Measurements from ENCODE around the gene AADAT.

AADAT gene

DNA sequence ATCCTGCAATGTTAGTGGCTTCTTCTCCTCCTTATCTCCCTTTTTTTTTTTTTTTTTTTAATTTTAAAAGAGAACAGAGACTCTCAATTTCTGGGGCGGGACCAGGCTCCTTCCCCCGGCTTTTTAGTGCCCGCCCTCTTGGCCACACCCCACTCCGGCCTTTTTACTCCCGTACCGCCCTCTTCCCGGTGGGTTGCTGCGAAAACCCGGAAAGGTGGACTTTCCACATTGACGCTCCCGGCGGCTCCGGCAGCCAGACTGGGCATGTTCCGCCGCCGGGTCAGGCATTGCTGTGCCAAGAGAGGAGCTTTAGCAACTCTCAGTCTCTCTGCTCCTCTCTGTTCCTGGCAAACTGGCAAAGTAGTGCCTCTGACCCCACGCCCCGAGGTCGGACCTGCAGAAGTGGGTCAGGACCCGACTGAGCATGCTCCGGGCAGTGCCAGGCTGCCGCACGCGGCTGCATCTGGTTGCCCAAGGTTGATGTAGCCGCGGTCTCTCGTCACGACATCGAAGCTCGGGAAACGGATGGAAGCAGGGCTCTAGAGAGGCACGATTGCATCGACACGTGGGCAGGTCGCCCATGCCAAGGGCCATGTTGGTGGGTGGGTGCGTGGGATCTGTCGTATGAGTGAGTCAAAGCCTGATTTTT is 62.5 kb downstream of the AADAT start:
- peak; percentile 85 to 87 for DNase-seq

DNA sequence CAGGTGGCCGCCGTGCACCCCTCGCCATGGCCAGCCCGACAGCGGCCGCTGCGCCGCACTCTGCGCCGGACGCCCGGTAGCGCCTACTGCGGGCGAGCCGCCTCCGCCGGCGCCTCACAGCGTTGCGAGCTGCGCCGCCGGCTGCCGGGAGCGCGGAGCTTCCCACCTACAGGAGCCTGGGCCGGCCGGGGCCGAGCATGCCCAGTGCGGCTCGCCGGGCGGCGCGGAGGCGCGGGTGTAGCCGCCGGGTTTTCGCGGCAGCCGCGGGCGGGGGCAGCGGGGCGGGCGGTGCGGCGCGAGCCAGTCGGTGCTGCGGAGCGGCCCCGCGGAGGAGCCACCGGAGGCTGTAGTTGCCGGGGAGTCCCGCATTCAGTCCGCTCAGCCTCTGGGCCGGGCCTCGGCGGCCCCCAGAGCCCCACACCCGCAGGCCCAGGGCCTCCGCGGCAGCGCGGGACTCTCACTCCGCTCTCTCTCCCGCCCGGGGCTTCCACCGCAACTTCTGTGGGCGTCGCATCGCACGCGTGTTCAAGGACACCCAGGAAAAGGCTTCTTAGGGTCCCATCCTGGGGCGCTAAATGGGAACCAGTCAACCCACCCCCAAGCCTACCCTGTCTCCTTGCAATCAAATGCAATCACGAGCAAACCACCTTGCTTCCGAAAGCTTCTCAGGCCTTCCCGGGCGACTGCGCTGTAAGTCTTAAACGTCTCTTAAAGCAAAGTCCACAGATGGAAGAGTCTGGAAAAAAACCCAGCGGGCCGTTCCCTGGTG is 63.3 kb downstream of the AADAT start, which contains the start of gene MFAP3L:
TSS of gene MFAP3L (minus strand) at position 143 of the 769 bp plus-strand sequence. CDS start 20,518 bp downstream, outside the sequence.
- peak; percentile 85 for DNase-seq

DNA sequence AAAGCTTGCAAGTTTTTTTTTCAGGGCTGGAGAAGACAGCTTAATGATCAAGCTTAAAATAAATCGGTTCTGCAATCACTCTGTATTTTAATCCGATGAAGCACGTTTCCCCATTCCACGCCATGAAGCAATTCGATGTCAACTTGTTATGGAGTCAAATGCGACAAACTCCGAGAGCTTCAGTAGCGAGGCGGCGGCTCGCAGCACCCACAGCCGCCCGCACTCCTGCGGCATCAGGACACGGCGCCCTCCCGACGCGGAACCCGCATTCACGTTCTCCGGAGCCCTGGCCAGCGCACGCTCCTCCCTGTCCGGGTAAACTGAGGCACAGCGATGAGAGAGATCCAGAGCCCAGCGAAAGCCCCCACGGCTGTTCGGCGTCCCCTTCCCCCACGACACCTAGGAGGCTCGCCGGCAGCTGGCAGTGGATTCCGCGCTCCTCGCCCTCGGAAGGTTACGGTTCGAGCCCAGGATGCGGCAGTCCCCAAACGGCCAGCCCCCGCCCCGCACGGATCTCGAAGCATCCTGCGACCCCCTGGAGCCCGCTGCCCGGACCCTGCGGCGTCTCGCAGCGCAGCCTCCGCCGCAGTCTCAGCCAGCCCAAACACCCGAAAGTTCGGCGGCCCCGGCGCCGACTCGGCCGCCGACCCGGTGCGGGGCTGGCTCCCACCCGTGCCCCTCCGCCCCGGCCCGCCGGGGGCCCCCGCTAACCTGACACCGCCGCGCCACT is 64.1 kb downstream of the AADAT start:
- DNase-seq: peak in 1 of 2 donors; percentile 30

DNA sequence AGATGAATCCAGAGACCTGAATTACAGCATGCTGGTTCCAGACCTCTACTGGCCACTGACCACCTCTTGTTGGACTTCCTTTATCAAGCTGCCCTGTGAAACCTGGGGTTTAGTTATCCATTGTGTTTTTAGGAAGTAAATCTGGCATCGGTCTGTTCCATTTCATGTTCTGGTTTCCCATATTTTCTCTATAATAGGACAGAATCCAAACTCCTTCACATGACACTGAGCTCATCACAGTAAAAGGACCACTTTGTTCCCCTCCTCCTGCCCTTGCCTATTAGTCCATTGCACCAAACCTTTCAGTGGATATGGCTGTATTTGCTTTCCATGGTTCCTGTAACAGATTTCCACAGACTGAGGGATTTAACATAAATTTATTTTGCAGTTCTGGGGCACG is 67.5 kb downstream of the AADAT start:
- DNase-seq: peak in 1 of 2 donors; percentile 68

DNA sequence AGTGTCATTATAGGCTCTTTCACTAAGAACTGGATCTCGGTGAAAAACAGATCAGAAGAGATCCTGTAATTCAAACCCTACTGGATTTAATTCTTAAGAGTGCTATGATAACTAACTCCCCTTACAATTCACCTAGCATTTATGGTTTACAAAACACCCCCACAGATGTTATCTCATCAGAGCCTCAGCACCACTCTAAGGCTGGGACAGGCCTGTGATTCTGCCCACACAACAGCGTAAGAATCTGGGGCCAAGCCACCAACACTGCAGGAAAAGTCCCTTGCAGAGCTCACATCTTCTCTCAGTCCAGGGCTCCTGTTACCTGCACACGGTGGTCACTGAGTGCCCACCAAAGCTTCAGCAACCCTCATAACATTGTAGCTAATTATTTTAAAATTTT is 72.5 kb downstream of the AADAT start:
- no peak for DNase-seq

DNA sequence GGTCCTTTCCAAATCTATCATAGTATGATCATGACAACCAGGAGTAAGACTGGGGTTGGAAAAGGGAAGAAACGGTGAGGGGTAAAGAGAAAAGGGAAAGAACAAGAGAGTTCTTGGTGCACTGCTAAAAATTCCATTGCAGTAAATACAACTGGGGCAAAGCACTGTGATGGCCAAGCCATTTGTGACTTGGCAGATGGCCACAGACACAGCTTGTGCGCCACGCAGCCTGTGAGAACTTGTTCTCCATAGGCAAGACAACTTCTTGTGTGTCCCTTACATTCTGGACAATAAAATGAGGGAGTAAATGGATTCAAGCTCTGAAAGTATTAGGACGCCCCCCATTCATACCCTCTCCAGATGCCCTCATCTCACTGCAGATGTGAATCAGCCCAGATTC is 74.5 kb downstream of the AADAT start:
- DNase-seq: peak; percentile 55 to 71

DNA sequence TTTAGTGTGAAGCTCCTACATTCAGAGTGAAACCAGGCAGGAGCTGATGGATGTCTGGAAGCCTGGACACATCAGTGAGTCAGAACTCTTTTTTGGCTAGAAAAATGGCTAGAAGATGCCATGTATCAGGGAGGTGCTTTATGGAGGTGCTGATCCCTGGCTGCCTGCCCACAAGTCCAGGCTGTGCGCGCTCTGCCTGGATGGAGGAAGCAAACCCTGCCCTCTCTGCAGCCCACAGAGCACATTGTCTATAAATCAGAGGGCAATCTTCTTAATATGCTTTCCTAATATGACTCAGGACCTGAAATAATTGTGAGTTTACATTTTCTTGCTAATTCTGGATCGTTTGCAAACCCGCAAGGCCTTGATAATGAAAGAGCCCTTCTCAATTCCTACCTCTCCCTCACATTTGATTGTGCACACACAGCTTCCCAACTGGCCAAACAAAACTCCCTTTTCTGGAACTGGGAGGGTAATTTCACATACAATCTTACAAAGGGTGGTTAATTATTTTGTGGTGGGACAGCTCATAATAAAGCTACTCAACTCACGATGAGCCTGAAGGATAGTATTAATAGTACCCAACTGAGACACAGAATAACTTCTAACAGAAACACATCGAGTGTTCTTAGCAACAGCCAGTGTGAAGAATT is 75.3 kb downstream of the AADAT start:
- no peak for DNase-seq

DNA sequence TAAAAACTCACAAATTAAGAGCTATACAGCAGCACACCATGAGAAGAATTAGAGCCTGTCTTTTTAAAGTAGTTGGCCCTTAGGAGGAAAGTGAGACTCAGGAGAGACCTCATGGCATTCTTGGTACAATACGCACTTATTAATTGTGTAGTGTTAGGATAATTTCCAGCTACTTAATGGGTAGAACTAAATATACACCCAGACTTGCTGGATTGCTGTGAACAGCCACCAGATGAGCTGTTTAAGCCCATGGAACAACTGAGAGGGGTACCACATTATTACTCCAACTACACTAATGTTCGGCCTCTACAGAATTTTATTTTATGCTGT is 77.2 kb downstream of the AADAT start:
- no peak for DNase-seq

DNA sequence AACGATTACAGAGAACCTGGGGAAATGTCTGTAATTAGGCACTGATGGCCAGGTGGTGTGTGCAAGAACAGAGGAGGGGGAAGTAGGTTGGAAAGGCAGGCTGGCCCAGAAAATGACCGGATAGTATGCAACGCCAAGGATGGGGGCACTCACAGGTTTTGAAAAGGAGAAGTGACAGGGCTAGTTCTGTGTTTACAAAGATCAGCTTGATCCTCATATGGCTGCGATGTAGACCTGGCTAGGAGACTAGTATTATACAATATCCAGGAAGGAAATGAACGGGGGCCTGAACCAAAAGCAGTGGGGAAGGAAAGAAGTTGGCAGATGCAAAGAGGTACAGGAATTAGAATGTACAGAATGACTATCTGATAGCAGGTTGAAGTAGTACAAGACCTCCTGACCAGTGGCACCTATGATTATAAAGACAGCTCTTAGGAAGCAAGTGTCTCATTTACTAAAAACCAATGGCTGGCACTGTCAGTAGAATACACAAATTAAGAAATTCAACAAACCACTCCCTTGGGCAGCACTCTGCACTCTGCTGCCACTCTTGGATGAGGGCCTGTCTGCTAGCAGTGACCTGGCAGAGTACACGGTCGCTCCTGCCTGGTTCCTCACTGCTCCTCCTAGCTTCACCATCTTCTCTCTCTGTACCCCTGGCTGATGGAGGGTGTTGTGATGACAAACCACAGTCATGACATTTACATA is 77.7 kb downstream of the AADAT start:
- peak in 1 of 2 donors; percentile 49 for DNase-seq
